HepG2 (cell line): Measurements from ENCODE around the gene MAP3K1. TPM values are rescaled to one million over a fixed set of nuclear protein-coding genes. Genes with fewer than 3 reads are reported as not detected.

Experiments used
- ASH2L ChIP-seq: fragments of 300-600, 200-600 bp; sonication (generic); IDR thresholded peaks from 2 replicates; pipeline ENCODE4 v1.7.0; 2017; ENCODE audit warnings: low read depth, mild to moderate bottlenecking, moderate library complexity, mixed read lengths, low read length; ENCODE audit not compliant: insufficient read length
- FOXM1 ChIP-seq: sonication (generic); formaldehyde crosslinking; IDR thresholded peaks from 2 replicates; pipeline ENCODE4 v1.5.0; 2020; ENCODE audit warnings: missing genetic modification reagents
- GTF2F1 ChIP-seq: fragments of 150-350 bp; IDR thresholded peaks from 2 replicates; pipeline ENCODE4 v1.6.1; 2014; ENCODE audit warnings: low read length
- IKZF1 ChIP-seq: fragments of 450-650 bp; IDR thresholded peaks from 2 replicates; pipeline ENCODE4 v1.7.1; 2016
- KDM5A ChIP-seq: fragments of 200-600 bp; sonication (generic); IDR thresholded peaks from 2 replicates; pipeline ENCODE4 v1.7.0; 2018; ENCODE audit warnings: antibody characterized with exemption, mild to moderate bottlenecking, low read length, borderline replicate concordance
- MAFF ChIP-seq: IDR thresholded peaks from 2 replicates; pipeline ENCODE4 v1.6.1; 2011; ENCODE audit warnings: low read depth, low read length, improper control_type of control experiment
- RCOR2 ChIP-seq: IDR thresholded peaks from 2 replicates; pipeline ENCODE4 v1.6.1; 2016; ENCODE audit warnings: missing biosample characterization, missing genetic modification reagents
- SAFB2 ChIP-seq: sonication (generic); formaldehyde crosslinking; IDR thresholded peaks from 2 replicates; pipeline ENCODE4 v1.5.1; 2020; ENCODE audit warnings: missing genetic modification reagents, low read depth, mild to moderate bottlenecking, borderline replicate concordance
- SALL1 ChIP-seq: sonication (generic); formaldehyde crosslinking; IDR thresholded peaks from 2 replicates; pipeline ENCODE4 v1.8.0; 2022; ENCODE audit warnings: mild to moderate bottlenecking, missing genetic modification reagents
- SNRNP70 ChIP-seq: fragments of 200-400 bp; formaldehyde crosslinking; IDR thresholded peaks from 2 replicates; pipeline ENCODE4 v1.6.1; 2017; ENCODE audit warnings: mild to moderate bottlenecking, low read depth, low read length, moderate library complexity
- ZNF160 ChIP-seq: sonication (generic); formaldehyde crosslinking; IDR thresholded peaks from 2 replicates; pipeline ENCODE4 v1.8.0; 2022; ENCODE audit warnings: mild to moderate bottlenecking, inconsistent platforms, missing genetic modification reagents
- ZNF343 ChIP-seq: sonication (generic); formaldehyde crosslinking; IDR thresholded peaks from 2 replicates; pipeline ENCODE4 v1.4.0; 2020; ENCODE audit warnings: mild to moderate bottlenecking, missing genetic modification reagents
- ZNF670 ChIP-seq: sonication (generic); formaldehyde crosslinking; IDR thresholded peaks from 2 replicates; pipeline ENCODE4 v1.8.0; 2022; ENCODE audit warnings: mild to moderate bottlenecking, missing genetic modification reagents, borderline replicate concordance
- ZSCAN31 ChIP-seq: sonication (generic); formaldehyde crosslinking; IDR thresholded peaks from 2 replicates; pipeline ENCODE4 v1.5.0; 2020; ENCODE audit warnings: low read depth, mild to moderate bottlenecking, missing genetic modification reagents
- polyA plus RNA-seq, 8 experiments: library from polyadenylated mRNA; depleted of rRNA in 3 of 8; stranded (reverse) in 7 of 8; unstranded in 1 of 8; fragments of >200 nt; fragmentation: Illumina TruSeq in 4 of 8; extraction: Trizol in 4 of 8; gene quantifications; 2 replicates each; pipeline versions ENCODE4 v1.2.1 to v1.2.3, GENCODE V29; 2011 to 2016; ENCODE audit warnings: low read depth in 4 of 8, missing spikeins in 1 of 8, mixed read lengths in 1 of 8; ENCODE audit not compliant: insufficient read depth in 1 of 8
- total RNA-seq, 5 experiments: library from RNA; depleted of rRNA; stranded (reverse); fragments of >200 nt; fragmentation: Illumina TruSeq; extraction: Trizol; gene quantifications; 2 replicates each; pipeline ENCODE4 v1.2.3, GENCODE V29; 2016; ENCODE audit warnings: low read depth in 1 of 5
- TF ChIP-seq, protein P1 (sequence below), 2 experiments: sonication (generic) in 1 of 2; formaldehyde crosslinking in 1 of 2; IDR thresholded peaks; 2 replicates each; pipeline versions ENCODE4 v1.5.1 to v1.6.1; 2011 to 2020; ENCODE audit warnings: borderline replicate concordance in 1 of 2, low read depth in 1 of 2, low read length in 1 of 2, mild to moderate bottlenecking in 1 of 2, missing genetic modification reagents in 1 of 2, moderate library complexity in 1 of 2
- TF ChIP-seq, protein P2 (sequence below): sonication (generic); formaldehyde crosslinking; IDR thresholded peaks from 2 replicates; pipeline ENCODE4 v1.4.0; 2020; ENCODE audit warnings: missing genetic modification reagents

Gene MAP3K1
- total and polyA plus RNA-seq, 2 of the 13 experiments (the other 11 are each of a cell fraction or from before 2014, with no cell fraction given): 16.4 to 30.3 TPM

DNA sequence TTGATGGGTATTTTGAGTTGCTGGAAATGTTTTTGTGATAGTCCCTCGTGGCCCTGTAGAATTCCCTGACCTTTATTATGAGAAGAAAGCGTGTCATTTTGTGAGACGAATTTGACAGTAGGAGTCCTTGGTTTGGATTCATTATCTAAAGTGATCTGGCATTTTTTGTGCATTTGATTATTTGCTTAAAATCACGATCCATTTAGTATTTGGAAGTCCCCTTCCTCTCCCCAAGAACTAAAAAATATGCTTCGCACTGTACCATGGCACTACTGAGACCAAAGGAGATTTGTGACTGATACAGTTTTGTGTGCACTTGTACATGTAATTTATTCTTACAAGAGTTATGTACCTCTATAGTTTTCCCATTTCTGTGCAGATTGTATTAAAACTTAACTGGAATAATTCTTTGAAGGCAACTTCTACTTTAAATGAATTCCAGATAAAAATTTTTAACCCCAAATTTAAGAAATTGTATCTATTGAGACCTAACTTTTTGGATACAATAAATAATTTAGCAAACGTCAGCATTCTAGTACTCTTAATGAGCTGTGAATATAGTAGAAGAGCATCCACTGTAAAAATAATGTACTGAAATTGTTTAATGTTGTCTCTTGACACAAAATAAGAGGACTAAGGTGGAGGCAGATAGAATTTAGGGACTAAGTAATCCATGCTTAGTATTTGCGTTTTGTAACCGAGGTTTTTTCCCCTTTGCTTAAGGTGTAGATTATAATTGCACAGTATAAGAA lies 2.1 kb downstream of the MAP3K1 start (continued):
- TF ChIP-seq, protein P1, sequence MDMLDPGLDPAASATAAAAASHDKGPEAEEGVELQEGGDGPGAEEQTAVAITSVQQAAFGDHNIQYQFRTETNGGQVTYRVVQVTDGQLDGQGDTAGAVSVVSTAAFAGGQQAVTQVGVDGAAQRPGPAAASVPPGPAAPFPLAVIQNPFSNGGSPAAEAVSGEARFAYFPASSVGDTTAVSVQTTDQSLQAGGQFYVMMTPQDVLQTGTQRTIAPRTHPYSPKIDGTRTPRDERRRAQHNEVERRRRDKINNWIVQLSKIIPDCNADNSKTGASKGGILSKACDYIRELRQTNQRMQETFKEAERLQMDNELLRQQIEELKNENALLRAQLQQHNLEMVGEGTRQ (IDR thresholded peaks at IDR 0.05; ENCODE audit: low read depth, low read length): no peak
- TF ChIP-seq, protein P1 (CRISPR knock-in tag; IDR thresholded peaks at IDR 0.05; ENCODE audit: borderline replicate concordance): no peak
- no peak for TF ChIP-seq IKZF1
- TF ChIP-seq SNRNP70: no peak
- peak; percentile 42; the same call in 1 of the 2 replicates for TF ChIP-seq KDM5A
- no peak for TF ChIP-seq ZNF670
- no peak for TF ChIP-seq RCOR2 (CRISPR knock-in tag)
- no peak for TF ChIP-seq ZSCAN31 (CRISPR knock-in tag)
- TF ChIP-seq ZNF160 (CRISPR knock-in tag): no peak
- TF ChIP-seq GTF2F1: no peak
- TF ChIP-seq MAFF: peak; percentile 96
- TF ChIP-seq FOXM1: no peak
- peak; percentile 3 for TF ChIP-seq ASH2L
- TF ChIP-seq, protein P2, sequence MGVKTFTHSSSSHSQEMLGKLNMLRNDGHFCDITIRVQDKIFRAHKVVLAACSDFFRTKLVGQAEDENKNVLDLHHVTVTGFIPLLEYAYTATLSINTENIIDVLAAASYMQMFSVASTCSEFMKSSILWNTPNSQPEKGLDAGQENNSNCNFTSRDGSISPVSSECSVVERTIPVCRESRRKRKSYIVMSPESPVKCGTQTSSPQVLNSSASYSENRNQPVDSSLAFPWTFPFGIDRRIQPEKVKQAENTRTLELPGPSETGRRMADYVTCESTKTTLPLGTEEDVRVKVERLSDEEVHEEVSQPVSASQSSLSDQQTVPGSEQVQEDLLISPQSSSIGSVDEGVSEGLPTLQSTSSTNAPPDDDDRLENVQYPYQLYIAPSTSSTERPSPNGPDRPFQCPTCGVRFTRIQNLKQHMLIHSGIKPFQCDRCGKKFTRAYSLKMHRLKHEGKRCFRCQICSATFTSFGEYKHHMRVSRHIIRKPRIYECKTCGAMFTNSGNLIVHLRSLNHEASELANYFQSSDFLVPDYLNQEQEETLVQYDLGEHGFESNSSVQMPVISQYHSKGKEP (CRISPR knock-in tag): no peak
- TF ChIP-seq SALL1 (CRISPR knock-in tag): no peak
- TF ChIP-seq ZNF343: no peak
- TF ChIP-seq SAFB2: no peak
